Lung (tissue), 12 donors: ENCODE measurements around the gene RFESD. TPM values are rescaled to one million over a fixed set of nuclear protein-coding genes. Genes with fewer than 3 reads are reported as not detected.

Experiments
- ATAC-seq: fragments of 200-7000 bp; cut with Tn5 transposase; one replicate; pipeline ENCODE4 v1.9.1; 2020; ENCODE audit warnings: moderate number of reproducible peaks; ENCODE audit not compliant: insufficient read depth, low FRiP score
- DNase-seq, 3 donors: peaks; one replicate each; pipeline ENCODE4 v3.0.0-alpha.2; 2013 to 2017
- H3K27ac ChIP-seq, 2 donors: one replicate each; pipeline ENCODE4 v1.5.1; 2013; ENCODE audit warnings: mild to moderate bottlenecking in 2 of 2, moderate library complexity in 2 of 2, control low read depth in 1 of 2, inconsistent platforms in 1 of 2, low read depth in 1 of 2, low read length in 1 of 2
- H3K27me3 ChIP-seq, 3 donors: one replicate each; pipeline ENCODE4 v1.5.1; 2013; ENCODE audit warnings: low read length in 2 of 3; ENCODE audit not compliant: control insufficient read depth in 3 of 3, insufficient read depth in 3 of 3
- H3K36me3 ChIP-seq, 4 donors: one replicate each; pipeline ENCODE4 v1.5.1; 2013; ENCODE audit warnings: low read length in 4 of 4, mild to moderate bottlenecking in 1 of 4, moderate library complexity in 1 of 4; ENCODE audit not compliant: control insufficient read depth in 4 of 4, insufficient read depth in 4 of 4
- H3K4me1 ChIP-seq, 5 donors: one replicate each; pipeline ENCODE4 v1.5.1; 2013; ENCODE audit warnings: low read length in 5 of 5, mild to moderate bottlenecking in 2 of 5, moderate library complexity in 1 of 5; ENCODE audit not compliant: control insufficient read depth in 5 of 5, insufficient read depth in 5 of 5
- H3K4me3 ChIP-seq: one replicate; pipeline ENCODE4 v1.5.1; 2013; ENCODE audit warnings: mild to moderate bottlenecking, control low read depth, moderate library complexity
- H3K9ac ChIP-seq, 2 donors: one replicate each; pipeline ENCODE4 v1.5.1; 2013; ENCODE audit warnings: low read length in 2 of 2, control low read depth in 1 of 2; ENCODE audit not compliant: insufficient read depth in 1 of 2
- H3K9me3 ChIP-seq, 4 donors: one replicate each; pipeline ENCODE4 v1.5.1; 2013; ENCODE audit warnings: low read length in 3 of 4, mild to moderate bottlenecking in 1 of 4, moderate library complexity in 1 of 4; ENCODE audit not compliant: control insufficient read depth in 4 of 4, insufficient read depth in 3 of 4
- CTCF ChIP-seq: IDR thresholded peaks from 2 replicates; pipeline ENCODE4 v1.5.1; 2012; ENCODE audit warnings: mild to moderate bottlenecking; ENCODE audit errors: control extremely low read depth, extremely low read depth
- WGBS, 2 donors: extraction: QIAGEN DNeasy Blood & Tissue Kit; methylation state at CpG; one replicate each; pipeline ENCODE4 v1.1.7; 2013; 5-methylcytosine and 5-hydroxymethylcytosine counted together
- polyA plus RNA-seq, 2 donors: library from polyadenylated mRNA; stranded (reverse); fragments of 200-250 nt; gene quantifications; one replicate each; pipeline ENCODE4 v1.2.1, GENCODE V29; 2013
- total RNA-seq, 2 donors: library from RNA; depleted of rRNA in 1 of 2; stranded (reverse); fragments of >200 nt in 1 of 2; gene quantifications; one replicate each; pipeline ENCODE4 v1.2.1, GENCODE V29; 2014 to 2021
- donor health status: control.
- donor health status: control.
- donor health status: Bipolar disorder and iron deficiency.
- donor health status: healthy.
- donor health status: DM: yes; HTN: yes; CAD: no.

The RFESD gene
- total and polyA plus RNA-seq, 4 donors: 2.6 to 6.4 (median 3.6) TPM

DNA sequence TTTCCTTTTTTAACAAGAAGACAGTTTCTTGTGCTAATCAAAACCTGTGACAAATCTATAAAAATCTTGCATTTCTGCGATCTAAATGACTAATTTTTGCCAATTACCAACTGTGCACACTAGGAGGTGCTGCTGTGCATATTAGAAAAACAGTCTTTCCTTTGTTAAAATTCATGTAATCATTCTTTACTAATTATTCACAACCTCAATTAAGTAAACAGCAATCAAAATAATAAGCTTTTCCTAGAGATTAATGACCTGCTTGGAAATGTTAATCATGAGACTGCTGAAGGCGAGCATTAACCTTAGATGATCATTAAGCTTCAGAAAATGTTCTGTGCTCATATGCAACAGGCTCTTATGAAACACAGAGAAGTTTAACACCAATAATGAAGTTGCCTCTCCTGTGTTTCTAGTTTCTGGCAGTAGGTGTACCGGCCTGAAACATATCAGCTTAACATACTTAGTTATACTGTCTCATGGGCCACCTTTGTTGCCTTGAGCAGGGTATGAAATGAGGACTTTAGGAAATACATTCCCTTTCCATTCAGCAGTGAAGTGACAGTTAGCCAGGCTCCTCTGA is 17.7 kb downstream of the RFESD start:
- Histone ChIP-seq H3K9me3 (no peaks in the 10 kb centered on the region), H3K9ac (no peak overlapping the region)

GRCh38 chr5:95667061-95667618 is 20.6 kb downstream of the RFESD start:
- WGBS, 2 donors: 25 to 60% methylated on average over 4 of the region's 4 CpGs

More for the DNA sequence above, 17.7 kb downstream of the RFESD start:
- 13 to 23% methylated on average over 3 of the region's 3 CpGs for WGBS, 2 donors
- ATAC-seq (peak; percentile 75), DNase-seq (peak in 2 of 3 donors; percentile 64 to 70)
- Histone ChIP-seq H3K27ac (no peak overlapping the region), H3K4me3 (no peak overlapping the region), H3K27me3 (no peaks in the 10 kb centered on the region), H3K36me3 (no peaks in the 10 kb centered on the region), H3K4me1 (peaks cover 0 to 5% (median 4%) of the 10 kb centered on the region in 5 donors)
- peak; percentile 64 for TF ChIP-seq CTCF

GRCh38 chr5:95667678-95668077 is 21.1 kb downstream of the RFESD start:
- Histone ChIP-seq H3K9me3 (peaks cover 0 to 2% (median 0%) of the 10 kb centered on the region in 4 donors), H3K27me3 (no peaks in the 10 kb centered on the region), H3K27ac (no peak overlapping the region), H3K4me3 (no peak overlapping the region), H3K9ac (no peak overlapping the region), H3K4me1 (peaks cover 0 to 10% (median 4%) of the 10 kb centered on the region in 5 donors), H3K36me3 (no peaks in the 10 kb centered on the region)
- DNase-seq: no peak
- no peak for ATAC-seq
- TF ChIP-seq CTCF: no peak

More at GRCh38 chr5:95667061-95667618, 20.6 kb downstream of the RFESD start:
- Histone ChIP-seq H3K27ac (no peak overlapping the region), H3K4me1 (peaks cover 0 to 10% (median 4%) of the 10 kb centered on the region in 5 donors), H3K36me3 (no peaks in the 10 kb centered on the region), H3K9me3 (peaks cover 0 to 2% (median 0%) of the 10 kb centered on the region in 4 donors), H3K27me3 (no peaks in the 10 kb centered on the region), H3K4me3 (no peak overlapping the region), H3K9ac (no peak overlapping the region)
- DNase-seq (no peak), ATAC-seq (no peak)
- no peak for TF ChIP-seq CTCF
